Adrenal gland (tissue), 12 donors: ENCODE results near the gene RNU4-1. TPM values are rescaled to one million over a fixed set of nuclear protein-coding genes. Genes with fewer than 3 reads are reported as not detected.

Experiments
- DNase-seq, 7 donors: peaks; one replicate each; pipeline ENCODE4 v3.0.0-alpha.2; 2019 to 2020
- H3K27ac ChIP-seq, 5 donors: fragments of 200-600 bp; sonication (generic) in 4 of 5; 1 replicate in 3 of 5; 2 replicates in 2 of 5; pipeline versions ENCODE4 v1.5.1 to v1.8.0; 2016 to 2020; ENCODE audit warnings: mild to moderate bottlenecking in 1 of 5
- H3K27me3 ChIP-seq: fragments of 200-600 bp; 2 replicates; pipeline ENCODE4 v1.8.0; 2021
- H3K36me3 ChIP-seq, 2 donors: fragments of 200-600 bp; replicated peaks in 1 of 2; 1 replicate in 1 of 2; 2 replicates in 1 of 2; pipeline versions ENCODE4 v1.5.1 to v1.8.0; 2018 to 2022
- H3K4me1 ChIP-seq, 2 donors: fragments of 200-600 bp; replicated peaks in 1 of 2; 1 replicate in 1 of 2; 2 replicates in 1 of 2; pipeline versions ENCODE4 v1.5.1 to v1.8.0; 2018 to 2021
- H3K4me3 ChIP-seq, 4 donors: fragments of 200-600 bp; sonication (generic) in 3 of 4; one replicate each; pipeline ENCODE4 v1.5.1; 2016 to 2018
- H3K9me3 ChIP-seq, 3 donors: fragments of 200-600 bp; sonication (generic) in 1 of 3; replicated peaks in 1 of 3; 1 replicate in 2 of 3; 2 replicates in 1 of 3; pipeline versions ENCODE4 v1.5.1 to v1.8.0; 2016 to 2021
- POLR2A ChIP-seq, 2 donors: fragments of 450-650 bp; IDR thresholded peaks; one replicate each; pipeline ENCODE4 v1.6.1; 2017; ENCODE audit warnings: antibody characterized with exemption in 2 of 2, mild to moderate bottlenecking in 2 of 2, moderate library complexity in 1 of 2
- WGBS, 4 donors: extraction: QIAGEN DNeasy Blood & Tissue Kit in 2 of 4; methylation state at CpG; one replicate each; pipeline versions ENCODE4 v1.1.5 to v1.1.7; 2013 to 2017; 5-methylcytosine and 5-hydroxymethylcytosine counted together
- intact Hi-C, 2 donors: fragments of 100-400 bp; cut with DNase I; formaldehyde crosslinking; loops; one replicate each; pipeline versions ENCODE4 v1.14.1 to v1.15.0; 2022 to 2023
- polyA plus RNA-seq, 3 donors: library from polyadenylated mRNA; stranded (reverse); fragments of 200-250 nt in 2 of 3; fragments of 350-450 nt in 1 of 3; fragmentation: Illumina TruSeq in 1 of 3; extraction: RNeasy Lipid Tissue Mini Kit (QIAGEN cat#74804) in 1 of 3; gene quantifications; one replicate each; pipeline ENCODE4 v1.2.3, GENCODE V29; 2013 to 2014
- total RNA-seq, 9 donors: library from RNA; depleted of rRNA in 4 of 9; stranded (reverse); fragments of >200 nt in 4 of 9; fragments of 120-200 nt in 1 of 9; fragmentation: NEBNext Ultra II Directional in 1 of 9; extraction: Animal tissue kit (Norgen Biotek cat#: 25700) in 1 of 9; gene quantifications; one replicate each; pipeline versions ENCODE4 v1.1.0 to v1.2.4, GENCODE V29; 2013 to 2023
- TF ChIP-seq, protein P1 (sequence below), 6 experiments: fragments of 450-650 bp in 4 of 6; fragments of 200-600 bp in 2 of 6; sonication (generic) in 1 of 6; IDR thresholded peaks; 1 replicate in 5 of 6; 2 replicates in 1 of 6; pipeline versions ENCODE4 v1.5.1 to v1.8.0; 2016 to 2021; ENCODE audit warnings: antibody characterized with exemption in 6 of 6, mild to moderate bottlenecking in 2 of 6, moderate library complexity in 1 of 6
- donor health status: healthy with polysubstance abuse.
- donor health status: Bipolar disorder and iron deficiency.
- donor health status: DM: yes; HTN: yes; CAD: no.
- donor health status: DM: no; HTN: no; CAD: no.
- donor health status: DM: no; HTN: no; CAD: no.
- donor health status: DM: yes; HTN: yes; CAD: no.

Gene RNU4-1
- total and polyA plus RNA-seq, 12 donors, result under 0.01 to 4,330 (median 1,627) TPM; not detected in 4

DNA sequence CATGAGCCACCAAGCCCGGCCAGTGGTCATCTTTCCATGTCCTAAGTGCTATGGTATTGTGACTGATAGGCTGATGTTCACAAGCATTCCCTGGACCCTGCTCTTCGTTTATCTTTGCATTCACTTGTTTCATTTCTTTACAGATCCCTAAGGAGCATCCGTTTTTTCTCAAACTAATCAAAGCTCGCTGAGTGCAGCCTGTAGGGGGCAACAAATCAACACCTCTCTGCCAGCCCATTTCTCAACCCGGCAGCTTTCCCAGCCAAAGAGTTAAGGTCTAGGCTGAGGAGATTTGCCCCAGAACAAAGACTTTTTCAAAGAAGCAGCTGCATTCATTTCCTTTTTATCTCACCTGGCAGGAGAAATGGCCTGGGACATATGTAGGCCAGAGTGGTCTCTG lies 21.2 kb upstream of the RNU4-1 start:
- no peak for DNase-seq
- no peaks in the 10 kb centered on the region for H3K36me3 ChIP-seq
- intact Hi-C loops, result no loop called here
- H3K27ac ChIP-seq, result no peak overlapping the region
- no peak overlapping the region for H3K4me3 ChIP-seq
- TF ChIP-seq, protein P1, sequence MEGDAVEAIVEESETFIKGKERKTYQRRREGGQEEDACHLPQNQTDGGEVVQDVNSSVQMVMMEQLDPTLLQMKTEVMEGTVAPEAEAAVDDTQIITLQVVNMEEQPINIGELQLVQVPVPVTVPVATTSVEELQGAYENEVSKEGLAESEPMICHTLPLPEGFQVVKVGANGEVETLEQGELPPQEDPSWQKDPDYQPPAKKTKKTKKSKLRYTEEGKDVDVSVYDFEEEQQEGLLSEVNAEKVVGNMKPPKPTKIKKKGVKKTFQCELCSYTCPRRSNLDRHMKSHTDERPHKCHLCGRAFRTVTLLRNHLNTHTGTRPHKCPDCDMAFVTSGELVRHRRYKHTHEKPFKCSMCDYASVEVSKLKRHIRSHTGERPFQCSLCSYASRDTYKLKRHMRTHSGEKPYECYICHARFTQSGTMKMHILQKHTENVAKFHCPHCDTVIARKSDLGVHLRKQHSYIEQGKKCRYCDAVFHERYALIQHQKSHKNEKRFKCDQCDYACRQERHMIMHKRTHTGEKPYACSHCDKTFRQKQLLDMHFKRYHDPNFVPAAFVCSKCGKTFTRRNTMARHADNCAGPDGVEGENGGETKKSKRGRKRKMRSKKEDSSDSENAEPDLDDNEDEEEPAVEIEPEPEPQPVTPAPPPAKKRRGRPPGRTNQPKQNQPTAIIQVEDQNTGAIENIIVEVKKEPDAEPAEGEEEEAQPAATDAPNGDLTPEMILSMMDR (IDR thresholded peaks at IDR 0.05), result no peak
- TF ChIP-seq POLR2A (IDR thresholded peaks at IDR 0.05), result no peak
- peaks cover 9% of the 10 kb centered on the region in 2 donors for H3K4me1 ChIP-seq
- H3K9me3 ChIP-seq, result no peaks in the 10 kb centered on the region
- H3K27me3 ChIP-seq, result no peaks in the 10 kb centered on the region
- WGBS, 4 donors, result 58 to 67% (median 62%) methylated on average over 5 of the region's 5 CpGs

DNA sequence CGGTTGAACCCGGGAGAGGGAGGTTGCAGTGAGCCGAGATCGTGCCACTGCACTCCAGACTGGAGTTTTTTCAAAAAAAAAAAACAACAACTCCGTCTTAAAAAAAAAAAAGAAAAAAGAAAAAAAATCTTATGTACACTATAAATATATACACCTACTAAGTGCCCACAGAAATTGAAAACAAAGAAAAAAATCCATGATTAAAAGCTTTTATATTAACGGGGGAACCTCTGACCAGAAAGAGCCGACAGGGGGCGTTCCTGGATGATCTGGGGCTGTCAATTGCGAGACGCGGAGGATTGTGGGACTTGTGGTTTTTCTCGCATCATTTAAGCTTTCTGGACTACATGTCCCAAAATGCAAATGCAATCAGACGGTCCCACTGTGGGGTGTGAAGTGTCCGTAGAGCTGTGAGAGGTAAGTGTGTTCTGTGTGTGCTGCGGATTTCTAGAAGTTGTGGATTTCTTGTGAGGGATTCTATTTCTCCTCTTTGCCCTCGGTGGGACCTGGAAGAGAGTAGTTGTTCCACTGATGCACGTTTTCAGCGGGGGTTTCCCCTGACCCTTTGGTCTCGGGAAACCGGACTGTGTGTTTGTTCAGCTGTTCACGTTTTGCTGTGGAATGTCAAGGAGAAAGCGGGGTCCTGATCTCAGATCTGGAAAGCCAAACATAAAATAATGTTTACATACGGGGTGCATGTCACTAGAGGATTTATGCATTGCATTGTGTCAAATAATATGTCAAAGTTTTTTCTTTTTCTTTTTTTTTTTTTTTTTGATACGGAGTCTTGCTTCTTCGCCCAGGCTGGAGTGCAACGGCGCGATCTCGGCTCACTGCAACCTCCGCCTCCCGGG lies 9.2 kb upstream of the RNU4-1 start, which contains the start of gene SIRT4:
SIRT4 (plus strand) TSS at position 360 of the 854 bp plus-strand sequence. CDS start 1,241 bp downstream, outside the sequence.
- intact Hi-C loops, result no loop called here

DNA sequence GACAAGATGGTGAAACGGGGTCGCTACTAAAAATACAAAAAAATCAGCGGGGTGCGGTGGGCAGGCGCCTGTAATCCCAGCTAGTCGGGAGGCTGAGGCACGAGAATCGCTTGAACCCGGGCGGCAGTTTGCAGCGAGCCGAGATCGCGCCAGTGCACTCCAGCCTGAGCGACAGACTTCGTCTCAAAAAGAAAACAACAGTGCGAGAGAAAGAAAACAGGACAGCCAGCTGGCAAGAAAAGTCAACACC lies 701 bp downstream of the RNU4-1 start:
- Histone ChIP-seq H3K9me3 (no peaks in the 10 kb centered on the region), H3K27ac (peak overlapping the region; percentile 93 to 99 (median 98)), H3K27me3 (no peaks in the 10 kb centered on the region), H3K4me1 (peaks cover 12 to 18% of the 10 kb centered on the region in 2 donors), H3K36me3 (no peaks in the 10 kb centered on the region), H3K4me3 (peak overlapping the region in 3 of 4 donors; percentile 18 to 57 (median 26))
- TF ChIP-seq, protein P1 (IDR thresholded peaks at IDR 0.05), result no peak
- no peak for TF ChIP-seq POLR2A (IDR thresholded peaks at IDR 0.05)
- peak in 1 of 7 donors; percentile 35 for DNase-seq
- WGBS, 4 donors, result 0 to 1% (median 1%) methylated on average over 17 of the region's 17 CpGs
- intact Hi-C loops, result no loop called here

More for the DNA sequence above, 9.2 kb upstream of the RNU4-1 start, which contains the start of gene SIRT4:
- Histone ChIP-seq H3K4me3 (peak within 1 kb of the TSS in 3 of 4 donors; percentile 41 to 61 (median 60)), H3K27me3 (no peaks in the 10 kb centered on the region), H3K36me3 (no peaks in the 10 kb centered on the region), H3K9me3 (no peaks in the 10 kb centered on the region), H3K27ac (peak within 1 kb of the TSS in 3 of 5 donors; percentile 49 to 86 (median 75)), H3K4me1 (peaks cover 5 to 8% of the 10 kb centered on the region in 2 donors)
- WGBS, 4 donors, result 8 to 10% (median 9%) methylated on average over 31 of the region's 31 CpGs
- TF ChIP-seq POLR2A (IDR thresholded peaks at IDR 0.05), result peak in 1 of 2 donors; percentile 65
- TF ChIP-seq, protein P1 (IDR thresholded peaks at IDR 0.05), result peak; percentile 44 to 78 (median 61)
- DNase-seq, result peak; percentile 89 to 97 (median 93)

DNA sequence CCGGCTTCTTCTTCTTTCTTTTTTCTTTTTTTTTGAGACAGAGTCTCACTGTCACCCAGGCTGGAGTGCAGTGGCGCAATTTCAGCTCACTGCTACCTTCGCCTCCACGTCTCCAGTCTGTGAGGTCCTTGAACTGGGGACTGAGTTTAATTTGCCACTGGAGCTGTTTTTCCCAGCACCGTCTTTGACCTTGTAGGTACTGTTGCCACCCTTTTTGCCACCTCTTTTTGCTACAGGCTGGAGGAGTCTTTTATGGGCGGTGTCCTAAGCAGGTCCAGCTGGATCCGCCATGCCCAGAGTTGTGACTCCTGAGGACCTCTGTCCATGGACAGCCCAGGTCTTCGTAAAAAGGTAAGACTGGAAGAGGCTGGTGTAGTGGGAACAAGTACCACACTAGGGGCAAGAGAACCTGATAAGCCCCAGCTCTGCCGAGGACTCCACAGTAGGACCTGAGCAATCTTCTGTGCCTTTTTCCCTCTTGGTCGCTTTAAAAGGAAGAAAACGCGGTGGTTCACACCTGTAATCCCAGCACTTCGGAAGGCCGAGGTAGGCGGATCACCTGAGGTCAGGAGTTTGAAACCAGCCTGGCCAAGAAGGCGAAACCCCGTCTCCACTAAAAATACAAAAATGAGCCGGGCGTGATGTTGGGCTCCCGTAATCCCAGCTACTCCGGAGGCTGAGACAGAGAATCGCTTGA lies 2.3 kb downstream of the RNU4-1 start:
- H3K36me3 ChIP-seq, result no peaks in the 10 kb centered on the region
- no peaks in the 10 kb centered on the region for H3K9me3 ChIP-seq
- H3K4me3 ChIP-seq, result peak overlapping the region in 1 of 4 donors; percentile 44
- no peaks in the 10 kb centered on the region for H3K27me3 ChIP-seq
- TF ChIP-seq, protein P1 (IDR thresholded peaks at IDR 0.05), result no peak
- peak in 1 of 2 donors; percentile 30 for TF ChIP-seq POLR2A (IDR thresholded peaks at IDR 0.05)
- peaks cover 12 to 18% of the 10 kb centered on the region in 2 donors for H3K4me1 ChIP-seq
- peak overlapping the region; percentile 93 to 99 (median 98) for H3K27ac ChIP-seq
- DNase-seq, result peak; percentile 38 to 75 (median 67)
- intact Hi-C loops, result no loop called here
- 17 to 35% (median 19%) methylated on average over 13 to 22 of the region's 22 CpGs for WGBS, 4 donors
